ENCODE data around the gene VPS13C.
A peak's percentile ranks its signal among the peaks of the same experiment; 100 is the strongest.

VPS13C gene

GRCh38 chr15:61921093-61921492, 139.2 kb downstream of the VPS13C start:
- TF ChIP-seq CTCF (IDR thresholded peaks at IDR 0.05; ENCODE audit: low read length, missing control alignments), result no peak
- H3K4me3 ChIP-seq (replicated peaks; ENCODE audit: low read depth, low read length), result no peak overlapping the region
- DNase-seq (ENCODE audit: low read depth), result peak; percentile 21

- H3K4me3 ChIP-seq (replicated peaks; ENCODE audit: low read depth, low read length), result no peak overlapping the region
- no peak for DNase-seq (ENCODE audit: low read depth)
- TF ChIP-seq CTCF (IDR thresholded peaks at IDR 0.05; ENCODE audit: low read length, missing control alignments), result no peak
These were observed 142.8 kb downstream of the VPS13C start for GRCh38 chr15:61917457-61917856.

- no peak overlapping the region for H3K4me3 ChIP-seq (replicated peaks; ENCODE audit: low read depth, low read length)
- no peak for TF ChIP-seq CTCF (IDR thresholded peaks at IDR 0.05; ENCODE audit: low read length, missing control alignments)
- no peak for DNase-seq (ENCODE audit: low read depth)
These were observed 144.1 kb downstream of the VPS13C start for GRCh38 chr15:61916104-61916503.

GRCh38 chr15:61915640-61916039, 144.6 kb downstream of the VPS13C start:
- no peak for DNase-seq (ENCODE audit: low read depth)
- TF ChIP-seq CTCF (IDR thresholded peaks at IDR 0.05; ENCODE audit: low read length, missing control alignments), result no peak

GRCh38 chr15:61910839-61911369, 149.3 kb downstream of the VPS13C start:
- no peak for DNase-seq (ENCODE audit: low read depth)
- TF ChIP-seq CTCF (IDR thresholded peaks at IDR 0.05; ENCODE audit: low read length, missing control alignments), result no peak
- H3K4me3 ChIP-seq (replicated peaks; ENCODE audit: low read depth, low read length), result no peak overlapping the region

More at GRCh38 chr15:61915640-61916039, 144.6 kb downstream of the VPS13C start:
- H3K4me3 ChIP-seq (replicated peaks; ENCODE audit: low read depth, low read length), result no peak overlapping the region

GRCh38 chr15:61908241-61908640, 152.0 kb downstream of the VPS13C start:
- no peak for TF ChIP-seq CTCF (IDR thresholded peaks at IDR 0.05; ENCODE audit: low read length, missing control alignments)
- no peak for DNase-seq (ENCODE audit: low read depth)
- no peak overlapping the region for H3K4me3 ChIP-seq (replicated peaks; ENCODE audit: low read depth, low read length)

- no peak overlapping the region for H3K4me3 ChIP-seq (replicated peaks; ENCODE audit: low read depth, low read length)
- no peak for TF ChIP-seq CTCF (IDR thresholded peaks at IDR 0.05; ENCODE audit: low read length, missing control alignments)
- DNase-seq (ENCODE audit: low read depth), result no peak
These were observed 152.5 kb downstream of the VPS13C start for GRCh38 chr15:61907753-61908086.

Data from fibroblast of pulmonary artery (primary cell).